HFFc6 (cell line): Measurements from ENCODE around the gene DNAJC1. TPM values are rescaled to one million over a fixed set of nuclear protein-coding genes. Genes with fewer than 3 reads are reported as not detected.
"Not testable (repeated sequence)": the region's sequence is repeated elsewhere in the genome, so short reads cannot be mapped to it uniquely, and the experiment has no call there.

ENCODE experiments used
- DNase-seq: peaks from one replicate; pipeline ENCODE4 v3.0.0-alpha.2; 2018
- H3K27ac Mint-ChIP-seq: 2 replicates; pipeline ENCODE4 v1.8.0; 2020; ENCODE audit warnings: mild to moderate bottlenecking, mixed read lengths
- H3K27me3 Mint-ChIP-seq: 2 replicates; pipeline ENCODE4 v1.8.0; 2021; ENCODE audit warnings: mild to moderate bottlenecking, moderate library complexity, mixed read lengths; ENCODE audit not compliant: insufficient read depth
- H3K36me3 Mint-ChIP-seq: 2 replicates; pipeline ENCODE4 v1.8.0; 2021; ENCODE audit warnings: low read depth, mixed read lengths
- H3K4me1 Mint-ChIP-seq: 2 replicates; pipeline ENCODE4 v1.8.0; 2020; ENCODE audit warnings: low read depth, mixed read lengths
- H3K4me3 Mint-ChIP-seq: 2 replicates; pipeline ENCODE4 v1.8.0; 2020; ENCODE audit warnings: mild to moderate bottlenecking, moderate library complexity, mixed read lengths
- H3K9me3 Mint-ChIP-seq: 2 replicates; pipeline ENCODE4 v1.8.0; 2020; ENCODE audit warnings: mild to moderate bottlenecking, mixed read lengths
- total RNA-seq, 6 experiments: library from RNA; stranded (reverse); fragmentation: NEBNext Ultra II Directional; extraction: Animal tissue kit (Norgen Biotek cat#: 25700); gene quantifications; 2 replicates in 1 of 6; 3 replicates in 5 of 6; pipeline ENCODE4 v1.2.3, GENCODE V29; 2021
- TF ChIP-seq, protein P1 (sequence below): fragments of 200-600 bp; sonication (generic); IDR thresholded peaks from 2 replicates; pipeline ENCODE4 v1.5.0; 2021; ENCODE audit warnings: antibody characterized with exemption, mild to moderate bottlenecking

The DNAJC1 gene
- total RNA-seq, 6 experiments from 2014 or later, result 17.3 to 25.5 (median 17.9) TPM

- H3K4me3 Mint-ChIP-seq, result no peak overlapping the region
- TF ChIP-seq, protein P1, sequence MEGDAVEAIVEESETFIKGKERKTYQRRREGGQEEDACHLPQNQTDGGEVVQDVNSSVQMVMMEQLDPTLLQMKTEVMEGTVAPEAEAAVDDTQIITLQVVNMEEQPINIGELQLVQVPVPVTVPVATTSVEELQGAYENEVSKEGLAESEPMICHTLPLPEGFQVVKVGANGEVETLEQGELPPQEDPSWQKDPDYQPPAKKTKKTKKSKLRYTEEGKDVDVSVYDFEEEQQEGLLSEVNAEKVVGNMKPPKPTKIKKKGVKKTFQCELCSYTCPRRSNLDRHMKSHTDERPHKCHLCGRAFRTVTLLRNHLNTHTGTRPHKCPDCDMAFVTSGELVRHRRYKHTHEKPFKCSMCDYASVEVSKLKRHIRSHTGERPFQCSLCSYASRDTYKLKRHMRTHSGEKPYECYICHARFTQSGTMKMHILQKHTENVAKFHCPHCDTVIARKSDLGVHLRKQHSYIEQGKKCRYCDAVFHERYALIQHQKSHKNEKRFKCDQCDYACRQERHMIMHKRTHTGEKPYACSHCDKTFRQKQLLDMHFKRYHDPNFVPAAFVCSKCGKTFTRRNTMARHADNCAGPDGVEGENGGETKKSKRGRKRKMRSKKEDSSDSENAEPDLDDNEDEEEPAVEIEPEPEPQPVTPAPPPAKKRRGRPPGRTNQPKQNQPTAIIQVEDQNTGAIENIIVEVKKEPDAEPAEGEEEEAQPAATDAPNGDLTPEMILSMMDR, result no peak
- H3K27me3 Mint-ChIP-seq, result peaks cover 3% of the 10 kb centered on the region; the same call in 1 of the 2 replicates
- no peaks in the 10 kb centered on the region for H3K4me1 Mint-ChIP-seq
- H3K9me3 Mint-ChIP-seq, result peaks cover 15% of the 10 kb centered on the region
- H3K27ac Mint-ChIP-seq, result no peak overlapping the region
- peaks cover 32% of the 10 kb centered on the region for H3K36me3 Mint-ChIP-seq
- DNase-seq, result no peak
Observed at GRCh38 chr10:21870849-21871248, 132.7 kb downstream of the DNAJC1 start.

DNA sequence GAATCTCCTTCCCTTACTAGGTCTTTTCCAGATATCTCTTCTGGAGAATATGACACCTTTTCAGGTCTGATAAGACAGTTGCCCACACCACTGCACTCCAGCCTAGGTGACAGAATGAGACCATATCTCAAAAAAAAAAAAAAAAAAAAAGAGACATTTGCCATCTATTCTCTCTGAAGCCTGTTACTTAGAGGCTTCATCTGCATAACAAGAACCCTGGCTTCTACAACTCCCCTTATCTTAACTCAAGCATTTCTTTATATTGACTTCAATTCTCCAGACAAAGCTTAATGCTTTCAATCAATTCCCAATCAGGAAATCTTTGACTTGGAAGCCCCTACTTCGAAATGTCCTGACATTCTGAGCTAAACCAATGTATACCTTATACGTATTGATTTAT, 134.4 kb downstream of the DNAJC1 start:
- H3K4me3 Mint-ChIP-seq, H3K4me1 Mint-ChIP-seq, DNase-seq, H3K27ac Mint-ChIP-seq, H3K27me3 Mint-ChIP-seq: not testable (repeated sequence)
- peaks cover 28% of the 10 kb centered on the region for H3K36me3 Mint-ChIP-seq
- H3K9me3 Mint-ChIP-seq, result peaks cover 15% of the 10 kb centered on the region

GRCh38 chr10:21860718-21861117, 142.8 kb downstream of the DNAJC1 start:
- Mint-ChIP-seq H3K4me1 (peaks cover 7% of the 10 kb centered on the region), H3K27ac (no peak overlapping the region), H3K36me3 (no peaks in the 10 kb centered on the region), H3K4me3 (no peak overlapping the region), H3K9me3 (no peaks in the 10 kb centered on the region), H3K27me3 (no peaks in the 10 kb centered on the region)
- TF ChIP-seq, protein P1, result no peak
- DNase-seq, result no peak

- H3K36me3 Mint-ChIP-seq, result no peaks in the 10 kb centered on the region
- H3K27me3 Mint-ChIP-seq, result no peaks in the 10 kb centered on the region
- H3K4me3 Mint-ChIP-seq, result no peak overlapping the region
- no peaks in the 10 kb centered on the region for H3K9me3 Mint-ChIP-seq
- H3K27ac Mint-ChIP-seq, result no peak overlapping the region
- H3K4me1 Mint-ChIP-seq, result peaks cover 7% of the 10 kb centered on the region
- DNase-seq, result no peak
- TF ChIP-seq, protein P1, result no peak
Observed at GRCh38 chr10:21858455-21858854, 145.1 kb downstream of the DNAJC1 start.

- Mint-ChIP-seq H3K36me3 (peaks cover 29% of the 10 kb centered on the region), H3K27ac (no peak overlapping the region), H3K9me3 (peaks cover 23% of the 10 kb centered on the region), H3K4me3 (no peak overlapping the region), H3K27me3 (peaks cover 2% of the 10 kb centered on the region), H3K4me1 (no peaks in the 10 kb centered on the region)
- TF ChIP-seq, protein P1, result no peak
- DNase-seq, result no peak
Observed at GRCh38 chr10:21849607-21850006, 153.9 kb downstream of the DNAJC1 start.

DNA sequence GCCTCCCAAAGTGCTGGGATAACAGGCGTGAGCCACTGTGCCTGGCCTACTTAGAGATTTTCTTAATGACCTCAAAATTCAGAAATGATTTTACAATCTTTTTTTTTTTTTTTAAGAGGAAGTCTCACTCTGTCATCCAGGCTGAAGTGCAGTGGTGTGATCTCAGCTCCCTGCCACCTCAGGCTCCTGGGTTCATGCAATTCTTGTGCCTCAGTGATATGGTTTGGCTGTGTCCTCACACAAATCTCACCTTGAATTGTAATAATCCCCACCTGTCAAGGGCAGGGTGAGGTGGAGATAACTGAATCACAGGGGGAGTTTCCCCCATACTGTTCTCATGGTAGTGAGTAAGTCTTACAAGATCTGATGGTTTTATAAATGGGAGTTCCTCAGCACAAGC, 159.9 kb downstream of the DNAJC1 start:
- TF ChIP-seq, protein P1, result no peak
- Mint-ChIP-seq H3K27ac (no peak overlapping the region), H3K36me3 (peaks cover 15% of the 10 kb centered on the region), H3K27me3 (no peaks in the 10 kb centered on the region), H3K9me3 (peaks cover 19% of the 10 kb centered on the region), H3K4me1 (no peaks in the 10 kb centered on the region), H3K4me3 (no peak overlapping the region)
- DNase-seq, result no peak

GRCh38 chr10:21841273-21841672, 162.3 kb downstream of the DNAJC1 start:
- H3K4me1 Mint-ChIP-seq, result not testable (repeated sequence)
- peaks cover 28% of the 10 kb centered on the region for H3K36me3 Mint-ChIP-seq

DNA sequence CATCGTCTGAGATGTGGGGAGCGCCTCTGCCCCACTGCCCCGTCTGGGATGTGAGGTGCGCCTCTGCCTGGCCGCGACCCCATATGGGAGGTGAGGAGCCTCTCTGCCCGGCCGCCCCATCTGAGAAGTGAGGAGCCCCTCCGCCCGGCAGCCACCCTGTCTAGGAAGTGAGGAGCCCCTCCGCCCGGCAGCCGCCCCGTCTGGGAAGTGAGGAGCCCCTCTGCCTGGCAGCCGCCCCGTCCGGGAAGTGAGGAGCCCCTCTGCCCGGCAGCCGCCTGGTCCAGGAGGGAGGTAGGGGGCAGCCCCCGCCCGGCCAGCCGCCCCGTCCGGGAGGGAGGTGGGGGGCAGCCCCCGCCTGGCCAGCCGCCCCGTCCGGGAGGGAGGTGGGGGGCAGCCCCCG, 166.0 kb downstream of the DNAJC1 start:
- peaks cover 57% of the 10 kb centered on the region for H3K9me3 Mint-ChIP-seq
- H3K36me3 Mint-ChIP-seq, result peaks cover 51% of the 10 kb centered on the region
- not testable (repeated sequence) for H3K27ac Mint-ChIP-seq, DNase-seq, H3K4me1 Mint-ChIP-seq, H3K27me3 Mint-ChIP-seq, H3K4me3 Mint-ChIP-seq

More at GRCh38 chr10:21841273-21841672, 162.3 kb downstream of the DNAJC1 start:
- H3K4me3 Mint-ChIP-seq, DNase-seq, H3K27me3 Mint-ChIP-seq, H3K27ac Mint-ChIP-seq: not testable (repeated sequence)
- H3K9me3 Mint-ChIP-seq, result peaks cover 27% of the 10 kb centered on the region

GRCh38 chr10:21834574-21834973, 169.0 kb downstream of the DNAJC1 start:
- H3K27me3 Mint-ChIP-seq, H3K4me3 Mint-ChIP-seq, DNase-seq, H3K27ac Mint-ChIP-seq: not testable (repeated sequence)
- Mint-ChIP-seq H3K4me1 (peaks cover 12% of the 10 kb centered on the region), H3K36me3 (peaks cover 58% of the 10 kb centered on the region), H3K9me3 (peaks cover 63% of the 10 kb centered on the region)
